PC-9 (cell line): Measurements from ENCODE around the gene SPOCK2.

Source experiments
- EZH2 ChIP-seq: fragments of 200-600 bp; sonication (generic); IDR thresholded peaks from 2 replicates; pipeline ENCODE4 v1.8.0; 2017; ENCODE audit warnings: antibody characterized with exemption, low read depth
- TF ChIP-seq, protein P1 (sequence below): fragments of 200-600 bp; sonication (generic); conservative IDR thresholded peaks from 2 replicates; pipeline ENCODE4 v1.6.1; 2017; ENCODE audit warnings: mixed run types, antibody characterized with exemption, mild to moderate bottlenecking, moderate library complexity

- TF ChIP-seq, protein P1, sequence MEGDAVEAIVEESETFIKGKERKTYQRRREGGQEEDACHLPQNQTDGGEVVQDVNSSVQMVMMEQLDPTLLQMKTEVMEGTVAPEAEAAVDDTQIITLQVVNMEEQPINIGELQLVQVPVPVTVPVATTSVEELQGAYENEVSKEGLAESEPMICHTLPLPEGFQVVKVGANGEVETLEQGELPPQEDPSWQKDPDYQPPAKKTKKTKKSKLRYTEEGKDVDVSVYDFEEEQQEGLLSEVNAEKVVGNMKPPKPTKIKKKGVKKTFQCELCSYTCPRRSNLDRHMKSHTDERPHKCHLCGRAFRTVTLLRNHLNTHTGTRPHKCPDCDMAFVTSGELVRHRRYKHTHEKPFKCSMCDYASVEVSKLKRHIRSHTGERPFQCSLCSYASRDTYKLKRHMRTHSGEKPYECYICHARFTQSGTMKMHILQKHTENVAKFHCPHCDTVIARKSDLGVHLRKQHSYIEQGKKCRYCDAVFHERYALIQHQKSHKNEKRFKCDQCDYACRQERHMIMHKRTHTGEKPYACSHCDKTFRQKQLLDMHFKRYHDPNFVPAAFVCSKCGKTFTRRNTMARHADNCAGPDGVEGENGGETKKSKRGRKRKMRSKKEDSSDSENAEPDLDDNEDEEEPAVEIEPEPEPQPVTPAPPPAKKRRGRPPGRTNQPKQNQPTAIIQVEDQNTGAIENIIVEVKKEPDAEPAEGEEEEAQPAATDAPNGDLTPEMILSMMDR = no peak
- TF ChIP-seq EZH2 = no peak
Observed at GRCh38 chr10:72079356-72079755, 9.0 kb downstream of the SPOCK2 start.
